HG03442 (cell line): ENCODE measurements around the gene SMPD3.

ENCODE experiments used
- ATAC-seq: cut with Tn5 transposase; IDR thresholded peaks from one replicate; pipeline ENCODE4 v1.9.1; 2021; ENCODE audit warnings: mild to moderate bottlenecking, moderate library complexity; ENCODE audit not compliant: unreplicated experiment

SMPD3 gene

GRCh38 chr16:68408428-68408827 lies 39.9 kb downstream of the SMPD3 start:
- no peak for ATAC-seq

- ATAC-seq, result no peak
Observed at GRCh38 chr16:68406458-68407152, 41.7 kb downstream of the SMPD3 start.

- no peak for ATAC-seq
Observed at GRCh38 chr16:68404736-68405345, 43.5 kb downstream of the SMPD3 start.

- no peak for ATAC-seq
Observed at GRCh38 chr16:68403704-68404103, 44.6 kb downstream of the SMPD3 start.

GRCh38 chr16:68403177-68403576 lies 45.1 kb downstream of the SMPD3 start:
- no peak for ATAC-seq

- ATAC-seq, result no peak
Observed at GRCh38 chr16:68402748-68403040, 45.6 kb downstream of the SMPD3 start.

GRCh38 chr16:68401871-68402747 lies 46.2 kb downstream of the SMPD3 start:
- no peak for ATAC-seq

GRCh38 chr16:68400924-68401460 lies 47.3 kb downstream of the SMPD3 start:
- no peak for ATAC-seq

GRCh38 chr16:68400083-68400923 lies 48.0 kb downstream of the SMPD3 start:
- ATAC-seq, result no peak

- no peak for ATAC-seq
Observed at GRCh38 chr16:68399456-68399855, 48.9 kb downstream of the SMPD3 start.

- ATAC-seq, result no peak
Observed at GRCh38 chr16:68397710-68398201, 50.6 kb downstream of the SMPD3 start.

- no peak for ATAC-seq
Observed at GRCh38 chr16:68396481-68396880, 51.8 kb downstream of the SMPD3 start.

- ATAC-seq, result no peak
Observed at GRCh38 chr16:68395815-68396214, 52.5 kb downstream of the SMPD3 start.

- ATAC-seq, result no peak
Observed at GRCh38 chr16:68395167-68395786, 53.0 kb downstream of the SMPD3 start.

- no peak for ATAC-seq
Observed at GRCh38 chr16:68393333-68393732, 55.0 kb downstream of the SMPD3 start.

GRCh38 chr16:68389750-68390371 lies 58.4 kb downstream of the SMPD3 start:
- no peak for ATAC-seq

- no peak for ATAC-seq
Observed at GRCh38 chr16:68389006-68389405, 59.3 kb downstream of the SMPD3 start.

- ATAC-seq, result no peak
Observed at GRCh38 chr16:68388124-68388523, 60.2 kb downstream of the SMPD3 start.

- no peak for ATAC-seq
Observed at GRCh38 chr16:68387301-68387700, 61.0 kb downstream of the SMPD3 start.

GRCh38 chr16:68386628-68387027 lies 61.7 kb downstream of the SMPD3 start:
- ATAC-seq, result no peak
